HepG2 (cell line): Measurements from ENCODE around the gene MAN1B1. TPM values are rescaled to one million over a fixed set of nuclear protein-coding genes. Genes with fewer than 3 reads are reported as not detected.

Experiments used
- ATF7 ChIP-seq, 2 experiments: fragments of 450-650 bp in 1 of 2; sonication (generic) in 1 of 2; formaldehyde crosslinking in 1 of 2; IDR thresholded peaks; 2 replicates each; pipeline versions ENCODE4 v1.4.0 to v1.6.1; 2016 to 2020; ENCODE audit warnings: antibody characterized with exemption in 1 of 2, mild to moderate bottlenecking in 1 of 2, missing genetic modification reagents in 1 of 2
- GZF1 ChIP-seq: sonication (generic); formaldehyde crosslinking; IDR thresholded peaks from 2 replicates; pipeline ENCODE4 v1.5.1; 2020; ENCODE audit warnings: mild to moderate bottlenecking, missing genetic modification reagents
- KAT2B ChIP-seq: fragments of 150-350 bp; IDR thresholded peaks from 2 replicates; pipeline ENCODE4 v1.6.1; 2014; ENCODE audit warnings: low read depth, low read length, borderline replicate concordance
- KDM1A ChIP-seq: IDR thresholded peaks from 2 replicates; pipeline ENCODE4 v1.6.1; 2016; ENCODE audit warnings: missing compliant biosample characterization
- NR3C1 ChIP-seq: sonication (generic); formaldehyde crosslinking; IDR thresholded peaks from 2 replicates; pipeline ENCODE4 v1.4.0; 2020; ENCODE audit warnings: missing genetic modification reagents
- RFX1 ChIP-seq: fragments of 450-650 bp; IDR thresholded peaks from 2 replicates; pipeline ENCODE4 v1.6.1; 2017
- RFX5 ChIP-seq: IDR thresholded peaks from 2 replicates; pipeline ENCODE4 v1.6.1; 2011; ENCODE audit warnings: low read depth, low read length, improper control_type of control experiment
- SP2 ChIP-seq: sonication (generic); formaldehyde crosslinking; IDR thresholded peaks from 2 replicates; pipeline ENCODE4 v1.5.1; 2020; ENCODE audit warnings: mild to moderate bottlenecking, missing genetic modification reagents
- ZFP36L1 ChIP-seq: sonication (generic); formaldehyde crosslinking; IDR thresholded peaks from 2 replicates; pipeline ENCODE4 v1.8.0; 2022; ENCODE audit warnings: mild to moderate bottlenecking, missing genetic modification reagents, moderate library complexity
- ZMYM4 ChIP-seq: sonication (generic); formaldehyde crosslinking; IDR thresholded peaks from 2 replicates; pipeline ENCODE4 v1.8.1; 2023; ENCODE audit warnings: mild to moderate bottlenecking, missing genetic modification reagents
- ZNF367 ChIP-seq: sonication (generic); formaldehyde crosslinking; IDR thresholded peaks from 2 replicates; pipeline ENCODE4 v1.4.0; 2020; ENCODE audit warnings: missing genetic modification reagents, borderline replicate concordance
- ZNF737 ChIP-seq: sonication (generic); formaldehyde crosslinking; IDR thresholded peaks from 2 replicates; pipeline ENCODE4 v1.5.0; 2020; ENCODE audit warnings: missing genetic modification reagents, mild to moderate bottlenecking, borderline replicate concordance
- polyA plus RNA-seq, 8 experiments: library from polyadenylated mRNA; depleted of rRNA in 3 of 8; stranded (reverse) in 7 of 8; unstranded in 1 of 8; fragments of >200 nt; fragmentation: Illumina TruSeq in 4 of 8; extraction: Trizol in 4 of 8; gene quantifications; 2 replicates each; pipeline versions ENCODE4 v1.2.1 to v1.2.3, GENCODE V29; 2011 to 2016; ENCODE audit warnings: low read depth in 4 of 8, missing spikeins in 1 of 8, mixed read lengths in 1 of 8; ENCODE audit not compliant: insufficient read depth in 1 of 8
- total RNA-seq, 5 experiments: library from RNA; depleted of rRNA; stranded (reverse); fragments of >200 nt; fragmentation: Illumina TruSeq; extraction: Trizol; gene quantifications; 2 replicates each; pipeline ENCODE4 v1.2.3, GENCODE V29; 2016; ENCODE audit warnings: low read depth in 1 of 5
- TF ChIP-seq, protein P1 (sequence below): sonication (generic); formaldehyde crosslinking; IDR thresholded peaks from 2 replicates; pipeline ENCODE4; 2020; ENCODE audit warnings: missing genetic modification reagents, mild to moderate bottlenecking, borderline replicate concordance
- TF ChIP-seq, protein P2 (sequence below): sonication (generic); formaldehyde crosslinking; IDR thresholded peaks from 2 replicates; pipeline ENCODE4 v1.8.1; 2023; ENCODE audit warnings: missing genetic modification reagents, mild to moderate bottlenecking, borderline replicate concordance
- TF ChIP-seq, protein P3 (sequence below): sonication (generic); formaldehyde crosslinking; conservative IDR thresholded peaks from 2 replicates; pipeline ENCODE4 v1.8.0; 2022; ENCODE audit warnings: low read depth, missing genetic modification reagents
- TF ChIP-seq, protein P4 (sequence below): sonication (generic); formaldehyde crosslinking; IDR thresholded peaks from 2 replicates; pipeline ENCODE4 v1.5.0; 2020; ENCODE audit warnings: mild to moderate bottlenecking, missing genetic modification reagents
- TF ChIP-seq, protein P5 (sequence below): sonication (generic); formaldehyde crosslinking; IDR thresholded peaks from 2 replicates; pipeline ENCODE4 v1.5.1; 2020; ENCODE audit warnings: mild to moderate bottlenecking, moderate library complexity, missing genetic modification reagents
- TF ChIP-seq, protein P6 (sequence below): sonication (generic); formaldehyde crosslinking; IDR thresholded peaks from 2 replicates; pipeline ENCODE4 v1.9.0; 2021; ENCODE audit warnings: missing genetic modification reagents, borderline replicate concordance

MAN1B1 gene
- total and polyA plus RNA-seq, 2 of the 13 experiments (the other 11 are each of a cell fraction or from before 2014, with no cell fraction given), result 48.9 to 59.5 TPM

DNA sequence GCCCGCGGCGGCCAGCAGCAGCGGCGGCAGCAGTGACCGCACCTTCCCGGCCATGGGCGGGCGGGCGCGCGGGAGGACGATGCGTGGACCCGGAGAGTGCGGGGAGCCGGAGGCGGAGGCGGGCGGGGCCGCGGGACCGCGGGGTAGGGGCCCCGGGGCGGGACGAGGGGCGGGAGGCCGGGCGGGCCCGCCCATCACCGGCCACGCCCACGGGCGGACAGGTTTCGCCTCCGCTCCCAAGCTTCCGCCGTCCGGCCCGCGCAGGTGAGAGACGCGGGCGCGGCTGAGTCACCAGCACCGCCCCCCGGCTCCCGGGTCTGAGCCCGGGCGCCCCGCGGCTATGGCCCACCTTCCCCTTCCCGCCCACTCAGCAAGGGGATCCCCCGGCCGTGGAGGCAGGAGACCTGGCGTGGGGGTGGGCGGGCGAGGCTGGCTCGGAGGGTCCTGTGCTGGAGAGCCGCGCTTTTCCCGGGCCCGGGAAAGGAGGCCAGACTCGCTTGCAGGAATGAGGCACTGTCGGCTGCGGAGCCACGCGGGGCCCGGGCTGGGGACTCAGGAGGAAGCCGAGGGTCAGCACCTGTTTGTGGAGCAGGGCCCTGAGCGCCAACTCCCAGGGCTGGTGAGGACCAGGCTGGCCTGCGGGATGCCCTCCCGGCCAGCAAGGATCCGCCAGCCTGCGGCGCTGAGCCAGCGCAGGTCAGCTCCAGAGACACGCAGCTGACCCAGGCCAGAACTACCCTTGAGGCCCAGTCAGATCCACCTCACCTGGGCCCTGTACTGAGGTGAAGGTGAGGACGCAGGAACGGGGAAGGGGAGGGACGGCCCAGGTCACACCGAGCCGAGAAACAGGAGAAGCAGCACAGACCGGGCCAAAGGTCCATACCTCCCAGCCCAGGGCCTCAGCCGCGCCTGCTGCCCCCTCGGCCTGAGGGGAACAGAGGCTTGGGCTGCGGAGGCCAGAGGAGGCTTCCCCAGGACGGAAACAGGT lies 32.5 kb upstream of the MAN1B1 start, which contains the start of gene ENTPD2 (continued):
- TF ChIP-seq, protein P1, sequence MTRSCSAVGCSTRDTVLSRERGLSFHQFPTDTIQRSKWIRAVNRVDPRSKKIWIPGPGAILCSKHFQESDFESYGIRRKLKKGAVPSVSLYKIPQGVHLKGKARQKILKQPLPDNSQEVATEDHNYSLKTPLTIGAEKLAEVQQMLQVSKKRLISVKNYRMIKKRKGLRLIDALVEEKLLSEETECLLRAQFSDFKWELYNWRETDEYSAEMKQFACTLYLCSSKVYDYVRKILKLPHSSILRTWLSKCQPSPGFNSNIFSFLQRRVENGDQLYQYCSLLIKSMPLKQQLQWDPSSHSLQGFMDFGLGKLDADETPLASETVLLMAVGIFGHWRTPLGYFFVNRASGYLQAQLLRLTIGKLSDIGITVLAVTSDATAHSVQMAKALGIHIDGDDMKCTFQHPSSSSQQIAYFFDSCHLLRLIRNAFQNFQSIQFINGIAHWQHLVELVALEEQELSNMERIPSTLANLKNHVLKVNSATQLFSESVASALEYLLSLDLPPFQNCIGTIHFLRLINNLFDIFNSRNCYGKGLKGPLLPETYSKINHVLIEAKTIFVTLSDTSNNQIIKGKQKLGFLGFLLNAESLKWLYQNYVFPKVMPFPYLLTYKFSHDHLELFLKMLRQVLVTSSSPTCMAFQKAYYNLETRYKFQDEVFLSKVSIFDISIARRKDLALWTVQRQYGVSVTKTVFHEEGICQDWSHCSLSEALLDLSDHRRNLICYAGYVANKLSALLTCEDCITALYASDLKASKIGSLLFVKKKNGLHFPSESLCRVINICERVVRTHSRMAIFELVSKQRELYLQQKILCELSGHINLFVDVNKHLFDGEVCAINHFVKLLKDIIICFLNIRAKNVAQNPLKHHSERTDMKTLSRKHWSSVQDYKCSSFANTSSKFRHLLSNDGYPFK (CRISPR knock-in tag), result no peak
- TF ChIP-seq ZFP36L1, result no peak
- TF ChIP-seq, protein P2, sequence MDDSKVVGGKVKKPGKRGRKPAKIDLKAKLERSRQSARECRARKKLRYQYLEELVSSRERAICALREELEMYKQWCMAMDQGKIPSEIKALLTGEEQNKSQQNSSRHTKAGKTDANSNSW (CRISPR knock-in tag), result no peak
- TF ChIP-seq NR3C1, result no peak
- TF ChIP-seq ZNF737 (CRISPR knock-in tag), result 0 out of 2 replicates have a peak, but pooled peaks have one; percentile 55
- no peak for TF ChIP-seq KDM1A (CRISPR knock-in tag)
- TF ChIP-seq, protein P3, sequence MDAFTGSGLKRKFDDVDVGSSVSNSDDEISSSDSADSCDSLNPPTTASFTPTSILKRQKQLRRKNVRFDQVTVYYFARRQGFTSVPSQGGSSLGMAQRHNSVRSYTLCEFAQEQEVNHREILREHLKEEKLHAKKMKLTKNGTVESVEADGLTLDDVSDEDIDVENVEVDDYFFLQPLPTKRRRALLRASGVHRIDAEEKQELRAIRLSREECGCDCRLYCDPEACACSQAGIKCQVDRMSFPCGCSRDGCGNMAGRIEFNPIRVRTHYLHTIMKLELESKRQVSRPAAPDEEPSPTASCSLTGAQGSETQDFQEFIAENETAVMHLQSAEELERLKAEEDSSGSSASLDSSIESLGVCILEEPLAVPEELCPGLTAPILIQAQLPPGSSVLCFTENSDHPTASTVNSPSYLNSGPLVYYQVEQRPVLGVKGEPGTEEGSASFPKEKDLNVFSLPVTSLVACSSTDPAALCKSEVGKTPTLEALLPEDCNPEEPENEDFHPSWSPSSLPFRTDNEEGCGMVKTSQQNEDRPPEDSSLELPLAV (CRISPR knock-in tag), result no peak
- no peak for TF ChIP-seq GZF1
- TF ChIP-seq RFX1, result no peak
- TF ChIP-seq SP2 (CRISPR knock-in tag), result no peak
- TF ChIP-seq ZMYM4 (CRISPR knock-in tag), result no peak
- no peak for TF ChIP-seq ATF7 (IDR thresholded peaks at IDR 0.05)
- TF ChIP-seq ATF7 (CRISPR knock-in tag; IDR thresholded peaks at IDR 0.05), result no peak
- TF ChIP-seq ZNF367 (CRISPR knock-in tag), result no peak
- TF ChIP-seq KAT2B, result no peak
- no peak for TF ChIP-seq RFX5
- TF ChIP-seq, protein P4, sequence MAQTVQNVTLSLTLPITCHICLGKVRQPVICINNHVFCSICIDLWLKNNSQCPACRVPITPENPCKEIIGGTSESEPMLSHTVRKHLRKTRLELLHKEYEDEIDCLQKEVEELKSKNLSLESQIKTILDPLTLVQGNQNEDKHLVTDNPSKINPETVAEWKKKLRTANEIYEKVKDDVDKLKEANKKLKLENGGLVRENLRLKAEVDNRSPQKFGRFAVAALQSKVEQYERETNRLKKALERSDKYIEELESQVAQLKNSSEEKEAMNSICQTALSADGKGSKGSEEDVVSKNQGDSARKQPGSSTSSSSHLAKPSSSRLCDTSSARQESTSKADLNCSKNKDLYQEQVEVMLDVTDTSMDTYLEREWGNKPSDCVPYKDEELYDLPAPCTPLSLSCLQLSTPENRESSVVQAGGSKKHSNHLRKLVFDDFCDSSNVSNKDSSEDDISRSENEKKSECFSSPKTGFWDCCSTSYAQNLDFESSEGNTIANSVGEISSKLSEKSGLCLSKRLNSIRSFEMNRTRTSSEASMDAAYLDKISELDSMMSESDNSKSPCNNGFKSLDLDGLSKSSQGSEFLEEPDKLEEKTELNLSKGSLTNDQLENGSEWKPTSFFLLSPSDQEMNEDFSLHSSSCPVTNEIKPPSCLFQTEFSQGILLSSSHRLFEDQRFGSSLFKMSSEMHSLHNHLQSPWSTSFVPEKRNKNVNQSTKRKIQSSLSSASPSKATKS (CRISPR knock-in tag), result no peak
- TF ChIP-seq, protein P5, sequence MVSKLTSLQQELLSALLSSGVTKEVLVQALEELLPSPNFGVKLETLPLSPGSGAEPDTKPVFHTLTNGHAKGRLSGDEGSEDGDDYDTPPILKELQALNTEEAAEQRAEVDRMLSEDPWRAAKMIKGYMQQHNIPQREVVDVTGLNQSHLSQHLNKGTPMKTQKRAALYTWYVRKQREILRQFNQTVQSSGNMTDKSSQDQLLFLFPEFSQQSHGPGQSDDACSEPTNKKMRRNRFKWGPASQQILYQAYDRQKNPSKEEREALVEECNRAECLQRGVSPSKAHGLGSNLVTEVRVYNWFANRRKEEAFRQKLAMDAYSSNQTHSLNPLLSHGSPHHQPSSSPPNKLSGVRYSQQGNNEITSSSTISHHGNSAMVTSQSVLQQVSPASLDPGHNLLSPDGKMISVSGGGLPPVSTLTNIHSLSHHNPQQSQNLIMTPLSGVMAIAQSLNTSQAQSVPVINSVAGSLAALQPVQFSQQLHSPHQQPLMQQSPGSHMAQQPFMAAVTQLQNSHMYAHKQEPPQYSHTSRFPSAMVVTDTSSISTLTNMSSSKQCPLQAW (CRISPR knock-in tag), result 0 out of 2 replicates have a peak, but pooled peaks have one; percentile 39
- TF ChIP-seq, protein P6, sequence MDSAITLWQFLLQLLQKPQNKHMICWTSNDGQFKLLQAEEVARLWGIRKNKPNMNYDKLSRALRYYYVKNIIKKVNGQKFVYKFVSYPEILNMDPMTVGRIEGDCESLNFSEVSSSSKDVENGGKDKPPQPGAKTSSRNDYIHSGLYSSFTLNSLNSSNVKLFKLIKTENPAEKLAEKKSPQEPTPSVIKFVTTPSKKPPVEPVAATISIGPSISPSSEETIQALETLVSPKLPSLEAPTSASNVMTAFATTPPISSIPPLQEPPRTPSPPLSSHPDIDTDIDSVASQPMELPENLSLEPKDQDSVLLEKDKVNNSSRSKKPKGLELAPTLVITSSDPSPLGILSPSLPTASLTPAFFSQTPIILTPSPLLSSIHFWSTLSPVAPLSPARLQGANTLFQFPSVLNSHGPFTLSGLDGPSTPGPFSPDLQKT (CRISPR knock-in tag), result no peak
